GM20431 (cell line): ENCODE data around the gene TTC39B.

ENCODE experiments used
- in situ Hi-C: fragments of 300-500 bp; cut with MseI, MboI; formaldehyde crosslinking; loops from one replicate; pipeline ENCODE4 v1.15.0; 2020; ENCODE audit warnings: low sequenced_read_pairs; ENCODE audit not compliant: unreplicated experiment

Gene TTC39B

DNA sequence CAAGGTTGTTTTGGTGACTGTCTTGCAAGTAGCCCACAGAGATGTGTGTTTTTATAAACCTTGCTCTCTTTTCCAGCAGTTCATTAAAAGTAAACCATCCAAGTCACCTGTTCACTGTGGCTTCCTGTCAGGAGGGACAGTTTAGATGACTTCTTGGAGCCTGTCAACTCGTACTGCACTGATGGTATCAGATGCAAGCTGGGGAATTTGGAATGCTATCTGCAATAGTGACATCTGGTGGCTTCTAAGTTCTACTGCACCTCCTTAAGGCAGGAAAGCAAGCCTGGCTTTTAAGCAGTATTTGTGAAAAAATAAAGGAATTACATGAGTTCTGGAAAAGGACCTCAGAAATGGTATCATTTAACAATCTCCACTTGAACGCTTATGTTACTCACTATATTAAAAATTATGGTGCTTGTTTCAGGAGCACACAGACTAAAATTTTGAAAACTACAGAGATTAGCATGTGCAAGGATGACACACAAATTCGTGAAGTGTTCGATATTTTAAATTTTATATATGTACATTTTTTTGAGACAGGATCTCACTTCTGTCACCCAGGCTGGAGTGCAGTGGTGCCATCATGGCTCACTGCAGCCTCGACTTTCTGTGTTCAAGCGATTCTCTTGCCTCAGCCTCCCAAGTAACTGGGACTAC, 164.0 kb downstream of the TTC39B start:
- in situ Hi-C loops: no loop called here

DNA sequence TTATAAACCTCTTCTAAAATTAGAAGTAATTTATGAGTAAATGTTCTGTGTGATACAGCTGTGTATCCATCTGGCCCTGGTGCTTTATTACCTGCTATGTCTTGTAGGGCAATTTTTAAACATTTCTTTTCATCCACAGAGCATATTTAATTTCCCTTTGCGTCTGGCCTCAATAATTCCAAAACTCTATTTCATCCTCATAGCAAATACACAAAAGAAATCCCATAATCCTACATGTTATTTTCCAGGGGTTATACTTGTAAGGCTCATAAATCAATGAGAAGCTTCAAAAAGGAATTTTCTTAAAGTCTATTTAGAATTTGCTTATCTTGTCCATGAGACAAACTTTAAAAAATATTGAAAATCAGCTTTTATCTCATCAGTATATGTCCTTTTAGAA, 167.0 kb downstream of the TTC39B start:
- in situ Hi-C loops: no loop called here

DNA sequence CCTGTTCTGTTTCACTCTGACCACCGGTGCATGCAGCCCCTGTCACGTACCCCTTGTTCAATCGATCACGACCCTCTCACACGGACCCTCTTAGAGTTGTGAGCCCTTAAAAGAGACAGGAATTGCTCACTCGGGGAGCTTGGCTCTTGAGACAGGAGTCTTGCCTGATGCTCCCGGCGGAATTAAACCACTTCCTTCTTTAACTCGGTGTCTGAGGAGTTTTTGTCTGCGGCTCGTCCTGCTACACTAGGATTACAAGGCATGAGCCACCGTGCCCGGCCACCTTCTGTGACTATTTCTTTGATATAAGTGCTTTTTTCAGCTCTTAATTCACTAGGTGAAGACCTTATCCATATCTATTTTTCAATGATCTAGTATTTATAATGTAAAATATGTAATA, 167.5 kb downstream of the TTC39B start:
- in situ Hi-C loops: no loop called here

DNA sequence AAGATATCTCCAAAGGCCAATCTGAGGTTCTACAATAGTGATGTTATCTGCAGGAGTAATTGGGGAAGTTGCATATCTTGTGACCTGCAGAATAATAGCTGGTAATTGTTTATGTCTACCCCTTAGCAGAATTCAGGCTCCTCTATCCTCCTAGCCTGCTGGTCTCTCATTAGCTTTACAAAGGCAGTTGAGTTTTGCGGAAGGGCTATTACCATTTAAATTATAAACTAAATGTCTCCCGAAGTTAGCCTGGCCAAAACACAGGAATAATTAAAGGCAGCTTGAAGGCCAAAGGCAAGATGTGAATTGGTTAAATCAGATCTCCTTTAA, 168.7 kb downstream of the TTC39B start:
- in situ Hi-C loops: no loop called here

DNA sequence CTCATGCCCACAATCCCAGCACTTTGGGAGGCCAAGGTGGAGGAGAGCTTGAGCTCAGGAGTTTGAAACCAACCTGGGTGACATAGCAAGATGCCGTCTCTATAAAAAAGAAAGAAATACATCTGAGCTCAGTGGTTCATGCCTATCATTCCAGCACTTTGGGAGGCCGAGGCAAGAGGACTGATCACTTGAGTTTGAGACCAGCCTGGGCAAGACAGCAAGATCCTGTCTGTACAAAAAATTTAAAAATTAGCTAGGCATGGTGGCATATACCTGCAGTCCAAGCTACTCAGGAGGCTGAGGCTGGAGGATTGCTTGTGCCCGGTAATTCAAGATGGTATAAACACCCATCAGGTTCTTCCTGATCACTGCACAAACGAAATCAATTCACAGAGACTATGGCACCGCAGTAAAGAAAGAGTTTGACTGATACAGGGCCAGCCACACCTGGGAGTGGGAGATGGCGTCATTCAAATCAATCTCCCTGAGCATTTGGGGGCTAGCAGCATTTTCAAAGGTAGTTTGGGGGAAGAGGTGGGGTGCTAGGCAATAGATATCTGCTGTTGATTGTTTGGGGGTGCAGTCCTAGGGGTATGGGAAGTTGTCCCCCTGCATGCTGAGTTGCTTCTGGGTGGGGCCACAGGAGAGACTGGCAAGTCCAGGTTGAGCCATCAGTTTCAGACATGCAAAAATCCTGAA, 169.2 kb downstream of the TTC39B start:
- in situ Hi-C loops: no loop called here

DNA sequence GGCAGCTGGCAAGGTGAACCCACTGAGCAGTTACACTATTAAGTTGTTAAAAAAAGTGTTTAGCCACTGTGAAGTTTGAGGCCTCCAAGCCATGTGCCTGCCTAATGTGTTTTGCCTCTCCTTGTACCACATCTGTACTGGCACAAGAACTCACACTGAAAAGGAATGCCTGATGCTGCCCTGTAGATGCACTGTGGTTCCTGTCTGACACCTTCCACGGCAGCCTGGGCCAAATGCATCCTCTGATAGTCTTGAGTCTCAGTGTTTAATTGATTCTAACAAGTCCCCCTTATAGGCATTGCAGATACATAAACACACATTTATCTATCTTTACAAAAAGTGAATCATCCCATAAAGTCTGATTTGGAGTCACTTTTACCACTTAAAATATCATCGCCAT, 169.9 kb downstream of the TTC39B start:
- in situ Hi-C loops: no loop called here

DNA sequence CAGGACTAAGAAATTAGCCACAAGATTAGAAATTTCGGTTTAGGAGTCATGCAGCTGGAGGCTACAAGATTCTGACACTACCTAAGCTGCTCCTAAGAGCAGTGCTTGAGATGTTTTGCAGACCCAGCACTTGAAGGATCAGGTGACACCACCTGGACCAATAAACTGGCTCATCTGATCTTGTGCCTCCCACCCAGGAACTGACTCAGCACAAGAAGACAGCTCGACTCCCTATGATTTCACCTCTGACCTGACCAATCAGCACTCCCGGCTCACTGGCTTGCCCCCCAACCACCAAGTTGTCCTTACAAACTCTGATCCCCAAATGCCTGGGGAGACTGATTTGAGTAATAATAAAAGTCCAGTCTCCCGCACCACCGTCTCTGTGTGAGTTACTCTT, 170.4 kb downstream of the TTC39B start:
- in situ Hi-C loops: no loop called here

DNA sequence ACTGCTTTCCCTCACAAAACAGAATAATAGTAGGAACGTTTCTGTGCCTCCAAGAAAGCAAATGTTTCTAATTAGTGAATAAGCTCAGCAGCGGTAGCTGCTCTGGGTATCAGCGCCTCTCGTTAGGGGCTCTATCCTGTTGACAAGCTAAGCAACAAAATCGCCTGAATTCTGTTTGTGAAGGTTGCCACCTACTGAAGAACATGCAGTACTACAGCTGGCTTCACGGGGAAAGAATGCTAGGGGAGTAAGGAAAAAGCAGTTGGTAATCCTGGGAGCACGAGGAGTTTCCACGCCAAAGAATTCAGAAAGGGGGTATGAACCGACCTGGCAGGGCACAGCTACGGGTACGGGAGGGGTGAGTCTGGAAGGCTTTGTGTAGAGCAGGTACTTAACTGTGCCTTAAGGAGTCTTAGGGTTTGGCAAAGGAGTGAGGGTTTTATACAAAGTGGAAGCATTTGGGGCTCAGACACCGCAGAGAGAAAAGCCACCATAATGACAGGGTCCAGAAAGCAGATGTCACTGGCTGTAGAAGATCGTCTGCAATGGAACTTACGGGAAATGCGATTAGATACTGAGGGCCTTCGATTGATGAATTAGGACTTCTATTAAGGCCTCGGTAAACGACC, 171.7 kb downstream of the TTC39B start:
- in situ Hi-C loops: no loop called here

DNA sequence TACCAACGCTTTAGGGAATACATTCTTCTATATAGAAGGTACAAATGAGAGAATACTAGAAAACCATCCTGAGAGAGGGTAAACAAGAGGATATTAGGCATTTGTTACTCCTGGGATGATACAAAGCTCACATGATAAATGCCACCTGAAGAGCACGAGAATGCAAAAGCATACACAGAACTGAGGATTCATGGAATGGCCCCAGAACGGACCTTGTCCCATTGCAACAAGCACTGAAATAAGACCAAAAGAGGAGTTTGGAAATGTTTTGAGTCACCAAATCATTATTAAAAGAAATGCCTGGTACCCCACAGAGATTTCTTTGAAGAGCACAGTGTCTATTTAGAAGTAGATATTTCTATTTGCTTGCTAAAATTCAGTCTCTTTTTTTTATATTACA, 173.5 kb downstream of the TTC39B start:
- in situ Hi-C loops: no loop called here

DNA sequence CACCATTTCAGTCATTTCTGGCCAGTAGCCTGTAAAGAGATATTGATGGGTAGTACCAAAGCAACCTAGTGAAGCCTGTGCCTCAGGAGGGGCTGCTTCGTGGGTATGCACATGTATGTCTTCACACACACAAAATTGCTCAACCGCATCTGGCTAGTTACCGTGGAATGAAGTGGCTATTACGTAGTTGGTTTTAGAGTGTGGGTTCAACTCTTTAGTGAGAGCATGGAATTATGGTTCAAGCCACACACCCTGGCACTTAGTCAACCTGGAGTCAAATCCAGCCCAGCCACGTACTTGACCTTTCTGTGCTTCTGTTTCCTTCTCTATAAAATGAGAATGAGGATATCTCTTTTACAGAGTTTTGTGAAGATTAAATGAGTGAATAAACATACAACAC, 174.9 kb downstream of the TTC39B start:
- in situ Hi-C loops: no loop called here

DNA sequence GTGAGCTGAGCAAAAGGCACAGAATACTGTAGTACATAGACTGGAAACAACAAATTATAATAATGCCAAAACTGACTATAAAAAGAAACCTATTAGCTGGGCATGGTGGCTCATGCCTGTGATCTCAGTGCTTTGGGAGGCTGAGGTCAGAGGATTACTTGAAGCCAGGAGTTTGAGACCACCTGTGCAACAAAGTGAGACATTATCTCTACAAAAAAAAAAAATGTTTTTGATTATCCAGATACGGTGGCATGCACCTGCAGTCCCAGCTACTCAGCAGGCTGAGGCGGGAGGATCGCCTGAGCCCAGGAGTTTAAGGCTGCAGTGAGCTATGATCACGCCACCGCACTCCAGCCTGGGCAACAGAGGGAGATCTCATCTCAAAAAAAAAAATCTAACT, 175.9 kb downstream of the TTC39B start:
- in situ Hi-C loops: no loop called here

DNA sequence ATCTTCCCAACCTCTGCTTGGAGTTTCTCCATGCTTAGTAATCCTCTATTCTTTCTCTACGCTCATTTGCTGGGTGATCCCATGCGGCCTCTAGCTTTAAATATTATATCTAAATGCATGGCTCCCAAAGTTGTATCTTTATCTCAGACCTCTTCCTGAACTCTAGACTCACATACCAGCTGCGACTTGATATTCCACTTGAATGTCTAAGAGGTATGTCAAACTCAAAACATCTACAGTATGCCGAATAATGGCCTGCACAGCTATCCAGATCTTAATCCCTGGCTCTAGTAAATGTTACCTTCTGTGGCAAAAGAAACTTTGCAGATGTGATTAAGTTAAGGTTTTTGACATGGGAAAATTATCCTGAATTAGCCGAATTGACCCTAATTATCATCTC, 179.2 kb downstream of the TTC39B start:
- in situ Hi-C loops: no loop called here

DNA sequence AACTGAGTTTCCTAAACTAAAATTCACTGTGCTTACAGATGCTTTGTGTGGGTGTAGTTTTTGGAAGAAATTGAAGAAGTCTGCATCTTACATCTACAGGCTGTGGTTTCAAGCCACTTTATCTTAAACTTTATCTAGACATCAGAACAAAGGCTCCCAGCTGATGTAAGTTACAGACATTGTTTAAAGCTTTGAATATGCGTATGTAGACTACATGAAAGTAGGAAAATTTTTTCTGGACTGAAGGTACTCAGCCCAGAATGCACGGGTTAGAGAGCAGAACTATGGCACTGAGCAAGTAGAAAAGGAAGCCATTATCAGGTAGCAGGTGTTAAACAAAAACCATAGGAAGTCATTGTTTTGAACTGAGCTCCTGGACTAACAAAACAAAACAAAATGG, 185.4 kb downstream of the TTC39B start:
- in situ Hi-C loops: no loop called here

DNA sequence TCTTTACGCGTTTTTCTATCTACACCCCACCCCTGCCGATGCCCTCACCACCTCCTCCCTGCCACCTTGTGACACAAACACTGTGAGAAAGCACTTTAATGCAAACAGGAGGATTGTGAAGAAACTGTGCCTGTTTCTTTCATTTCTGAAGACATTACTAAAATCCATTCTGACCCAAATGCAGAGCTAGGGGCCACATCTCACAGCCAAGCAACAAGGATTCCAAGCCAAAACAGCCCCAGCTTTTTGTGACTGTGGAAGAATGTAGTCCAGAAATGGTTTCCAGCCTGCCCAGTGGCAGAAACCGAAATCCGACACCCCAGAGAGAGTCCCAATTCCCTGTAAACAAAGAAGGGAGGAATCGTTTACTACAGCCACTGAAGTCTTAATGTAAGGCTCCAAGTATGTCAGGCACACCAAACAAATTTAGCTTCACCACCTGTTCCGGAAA, 190.9 kb downstream of the TTC39B start:
- in situ Hi-C loops: no loop called here

DNA sequence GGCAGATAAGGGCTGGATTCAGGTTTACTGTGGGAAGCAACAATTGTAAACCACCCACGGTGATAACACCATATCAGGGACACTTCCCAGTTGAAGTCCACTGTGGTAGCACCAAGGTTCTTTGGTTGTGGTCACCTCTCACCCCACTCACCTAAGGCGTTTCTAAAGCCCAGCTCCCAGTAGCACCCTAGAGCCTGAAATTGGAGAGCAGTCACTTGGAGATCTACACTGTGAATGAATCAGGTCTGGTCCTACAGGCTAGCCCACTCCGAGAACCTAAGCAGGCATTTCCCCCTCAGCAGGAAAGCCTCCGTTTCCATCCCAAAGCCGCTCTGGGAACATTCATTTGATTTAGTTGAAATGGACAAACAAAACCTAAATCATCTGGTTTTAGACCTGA, 191.3 kb downstream of the TTC39B start:
- in situ Hi-C loops: no loop called here

DNA sequence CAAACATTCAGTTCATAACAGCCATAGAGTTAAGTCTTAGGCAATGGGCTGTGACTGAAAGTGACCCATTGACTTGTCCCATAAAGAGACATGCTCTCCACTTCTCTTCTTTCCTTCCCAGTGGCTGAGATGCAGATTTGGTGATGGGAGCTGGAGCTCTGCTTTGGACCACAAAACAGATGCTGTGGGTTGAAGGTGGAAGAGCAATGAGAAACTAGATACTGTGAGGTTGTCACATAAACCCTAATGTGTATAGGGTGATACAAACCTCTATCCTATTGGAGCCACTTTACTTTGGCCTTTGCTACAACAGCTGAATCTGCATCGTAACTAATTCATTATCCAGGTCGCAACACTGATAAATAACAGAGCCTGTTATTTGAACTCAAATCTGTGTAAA, 192.0 kb downstream of the TTC39B start:
- in situ Hi-C loops: no loop called here
